Eye (tissue), 1 donor: ENCODE data around the gene GAREM1.
"Not testable (repeated sequence)": the region's sequence is repeated elsewhere in the genome, so short reads cannot be mapped to it uniquely, and the experiment has no call there.

Experiments
- DNase-seq: peaks from one replicate; pipeline ENCODE4 v3.0.0-alpha.2; 2015

Gene GAREM1

GRCh38 chr18:32321826-32322225, 148.9 kb downstream of the GAREM1 start:
- no peak for DNase-seq

GRCh38 chr18:32319084-32319483, 151.6 kb downstream of the GAREM1 start:
- DNase-seq: no peak

GRCh38 chr18:32318581-32318980, 152.1 kb downstream of the GAREM1 start:
- DNase-seq: no peak

GRCh38 chr18:32317651-32318050, 153.0 kb downstream of the GAREM1 start:
- peak; percentile 45 for DNase-seq

GRCh38 chr18:32315881-32316280, 154.8 kb downstream of the GAREM1 start:
- DNase-seq: no peak

- DNase-seq: no peak
Measured at GRCh38 chr18:32310774-32311173, 159.9 kb downstream of the GAREM1 start.

GRCh38 chr18:32310101-32310500, 160.6 kb downstream of the GAREM1 start:
- DNase-seq: peak; percentile 21

GRCh38 chr18:32308493-32309120, 162.1 kb downstream of the GAREM1 start:
- no peak for DNase-seq

- DNase-seq: no peak
Measured at GRCh38 chr18:32303400-32303799, 167.3 kb downstream of the GAREM1 start.

- no peak for DNase-seq
Measured at GRCh38 chr18:32302806-32303205, 167.9 kb downstream of the GAREM1 start.

GRCh38 chr18:32301976-32302743, 168.5 kb downstream of the GAREM1 start:
- DNase-seq: no peak

- no peak for DNase-seq
Measured at GRCh38 chr18:32301361-32301760, 169.3 kb downstream of the GAREM1 start.

GRCh38 chr18:32300914-32301313, 169.8 kb downstream of the GAREM1 start:
- peak; percentile 23 for DNase-seq

- DNase-seq: no peak
Measured at GRCh38 chr18:32299484-32299883, 171.2 kb downstream of the GAREM1 start.

- DNase-seq: peak; percentile 61
Measured at GRCh38 chr18:32298171-32298667, 172.5 kb downstream of the GAREM1 start.

- peak; percentile 13 for DNase-seq
Measured at GRCh38 chr18:32297579-32298170, 173.0 kb downstream of the GAREM1 start.

- DNase-seq: no peak
Measured at GRCh38 chr18:32296851-32297250, 173.8 kb downstream of the GAREM1 start.

GRCh38 chr18:32295604-32296003, 175.1 kb downstream of the GAREM1 start:
- no peak for DNase-seq

- no peak for DNase-seq
Measured at GRCh38 chr18:32293107-32293506, 177.6 kb downstream of the GAREM1 start.

- not testable (repeated sequence) for DNase-seq
Measured at GRCh38 chr18:32291623-32292022, 179.1 kb downstream of the GAREM1 start.

- no peak for DNase-seq
Measured at GRCh38 chr18:32290810-32291209, 179.9 kb downstream of the GAREM1 start.

GRCh38 chr18:32289483-32290075, 181.1 kb downstream of the GAREM1 start:
- peak; percentile 83 for DNase-seq

GRCh38 chr18:32287873-32288272, 182.8 kb downstream of the GAREM1 start:
- no peak for DNase-seq
